ENCODE data around the gene CALCOCO1.
A peak's percentile ranks its signal among the peaks of the same experiment; 100 is the strongest.

Gene CALCOCO1

GRCh38 chr12:53752621-53753020 lies 25.4 kb upstream of the CALCOCO1 start:
- no peak for DNase-seq

GRCh38 chr12:53752192-53752601 lies 24.9 kb upstream of the CALCOCO1 start:
- DNase-seq: no peak

DNA sequence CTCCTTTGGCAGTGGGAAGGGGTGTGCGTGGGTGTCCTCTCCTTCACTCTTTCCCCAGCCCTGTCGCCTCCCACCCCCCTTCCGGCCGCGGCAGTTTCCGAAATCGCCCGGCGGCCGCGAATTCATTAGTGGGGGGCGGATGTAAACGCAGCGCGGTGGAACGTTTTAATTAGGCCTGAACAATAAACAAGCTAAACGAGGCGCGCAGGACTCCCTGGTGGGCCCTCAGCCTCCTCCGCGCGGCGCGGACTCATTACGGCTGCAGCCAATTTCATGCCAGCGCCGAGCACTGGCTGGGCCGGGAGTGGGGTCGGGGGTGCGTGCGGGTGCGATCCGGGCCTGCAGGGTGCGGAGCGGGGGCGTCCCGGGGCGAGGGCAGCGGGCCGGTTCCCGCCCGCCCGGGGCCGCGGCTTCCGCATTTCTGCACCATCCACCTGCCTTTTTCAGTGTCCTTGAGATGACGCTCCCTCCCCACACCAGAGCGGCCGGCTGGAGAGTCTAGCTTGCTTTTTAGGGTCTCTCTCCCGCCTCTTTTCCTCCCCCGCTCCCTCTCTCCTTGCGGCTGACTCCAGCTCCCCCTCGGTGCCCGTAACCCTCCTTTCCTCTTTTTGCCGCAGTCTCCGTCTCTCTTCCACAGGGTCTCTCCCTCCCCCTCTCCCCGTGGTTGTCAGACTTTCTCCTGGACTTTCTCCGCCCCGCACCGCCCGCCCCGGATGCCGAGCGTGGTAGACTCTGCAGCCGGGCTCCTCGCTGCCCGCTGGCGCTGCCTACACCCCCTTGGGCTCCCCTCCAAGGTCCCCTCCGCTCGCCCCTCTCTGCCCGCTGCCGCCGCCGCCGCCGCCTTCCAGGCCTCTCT lies 24.3 kb upstream of the CALCOCO1 start, which contains the start of gene CISTR:
Gene CISTR, minus strand, starts transcription at position 644 of the 856 bp plus-strand sequence.
- peak in 17 of 51 donors; percentile 19 to 59 (median 33) for DNase-seq

DNA sequence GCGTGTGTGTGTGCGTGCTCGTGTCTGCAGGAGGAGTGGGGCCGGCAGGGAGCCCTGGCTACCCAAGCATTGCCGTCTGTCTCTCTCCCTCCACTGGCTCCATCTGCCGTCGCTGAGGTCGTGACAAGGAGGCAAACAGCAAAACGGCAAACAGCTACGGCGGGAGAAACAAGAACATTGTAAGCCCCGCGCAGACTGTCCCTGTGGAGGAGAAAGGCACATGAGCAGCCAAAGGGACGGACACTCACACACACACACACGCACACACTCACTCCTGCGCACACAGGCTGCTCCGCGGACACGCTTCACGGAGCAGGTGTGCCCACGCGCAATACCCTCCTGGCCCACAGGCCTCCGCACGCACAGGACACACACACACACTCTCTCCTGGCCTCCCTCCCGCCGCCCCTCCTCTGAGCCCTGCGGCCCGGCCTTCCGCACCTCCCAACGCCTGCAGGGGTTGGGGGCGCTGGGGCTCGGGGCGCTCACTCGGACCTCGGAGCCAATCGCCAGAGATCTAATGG lies 23.6 kb upstream of the CALCOCO1 start:
- DNase-seq: peak in 18 of 51 donors; percentile 10 to 57 (median 36)

GRCh38 chr12:53749986-53750811 lies 22.9 kb upstream of the CALCOCO1 start:
- no peak for DNase-seq

DNA sequence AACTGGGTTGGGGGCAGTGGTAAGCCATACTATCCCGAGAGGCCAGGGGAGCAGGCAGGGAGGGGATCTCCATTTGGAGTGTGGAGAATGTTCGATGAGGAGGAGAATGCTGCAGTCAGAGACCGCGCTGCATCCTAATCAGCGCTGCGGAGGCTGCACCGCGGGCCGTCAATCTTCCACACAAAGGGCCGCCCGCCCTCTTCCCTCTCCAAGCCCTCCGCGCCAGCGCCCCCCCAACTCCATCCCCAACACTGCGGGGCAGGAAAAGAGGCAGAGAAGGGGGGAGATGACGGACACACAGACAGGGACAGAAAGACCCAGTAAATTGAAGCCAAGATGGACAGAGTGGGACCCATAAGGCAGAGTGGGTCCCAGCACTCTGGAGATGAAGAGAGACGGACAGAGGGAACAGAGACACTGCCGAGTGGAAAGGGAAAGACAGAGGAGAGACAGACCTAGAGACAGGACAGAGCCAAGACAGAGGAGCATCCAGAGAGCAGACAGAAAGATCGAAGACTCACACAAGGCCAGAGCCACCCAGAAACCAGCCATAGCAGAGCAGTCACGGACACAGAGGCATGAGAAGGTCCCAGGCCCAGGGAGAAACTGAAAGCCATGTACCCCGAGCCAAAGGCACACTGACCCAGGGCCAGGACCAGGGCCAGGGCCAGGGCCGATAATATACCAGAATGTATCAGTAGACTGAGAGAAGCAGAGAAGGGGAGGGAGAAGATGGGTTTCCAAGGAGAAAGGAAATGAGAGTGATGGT lies 21.0 kb upstream of the CALCOCO1 start:
- DNase-seq: peak in 10 of 51 donors; percentile 11 to 44 (median 19)

DNA sequence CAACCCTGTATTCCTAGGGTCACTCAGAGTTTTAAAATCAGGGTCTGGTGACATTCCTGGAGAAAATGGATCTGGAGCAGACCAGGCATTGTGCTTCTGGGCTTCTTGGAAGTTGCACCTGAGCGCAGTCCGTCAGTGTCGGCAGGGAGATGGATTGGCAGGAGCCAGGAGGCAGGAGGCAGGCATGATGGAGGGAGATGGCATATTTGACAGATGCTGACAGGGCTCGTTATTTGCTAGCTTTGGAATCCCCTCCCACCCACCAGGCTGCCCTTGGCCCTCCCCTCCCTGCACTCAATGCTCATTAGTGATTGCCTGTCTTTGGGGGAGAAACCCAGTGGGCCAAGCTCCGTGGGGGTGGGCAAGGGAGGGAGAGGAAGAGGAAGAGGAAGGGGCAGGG lies 19.8 kb upstream of the CALCOCO1 start:
- no peak for DNase-seq

GRCh38 chr12:53746592-53747092 lies 19.4 kb upstream of the CALCOCO1 start:
- peak; percentile 29 to 94 (median 81) for DNase-seq

DNA sequence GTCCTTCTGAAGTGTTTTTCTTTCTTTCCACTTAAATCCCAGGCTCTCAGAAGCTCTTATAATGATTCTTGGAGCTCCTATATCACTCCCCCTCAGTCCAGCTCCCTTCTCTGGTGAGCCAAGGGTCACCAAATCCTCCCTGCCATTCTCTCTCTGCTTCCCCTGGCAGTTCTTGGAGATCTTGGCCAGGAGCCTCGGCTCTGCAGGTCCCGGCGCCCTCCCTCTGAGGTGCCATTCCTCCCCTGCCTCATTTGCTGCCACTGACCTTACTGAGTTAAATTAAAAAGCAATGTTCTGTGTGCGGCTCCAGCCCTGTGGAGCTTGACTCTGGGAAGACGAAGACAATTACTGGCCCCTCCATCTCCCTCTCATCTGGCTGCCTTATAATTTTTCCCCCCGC lies 17.5 kb upstream of the CALCOCO1 start:
- DNase-seq: no peak

DNA sequence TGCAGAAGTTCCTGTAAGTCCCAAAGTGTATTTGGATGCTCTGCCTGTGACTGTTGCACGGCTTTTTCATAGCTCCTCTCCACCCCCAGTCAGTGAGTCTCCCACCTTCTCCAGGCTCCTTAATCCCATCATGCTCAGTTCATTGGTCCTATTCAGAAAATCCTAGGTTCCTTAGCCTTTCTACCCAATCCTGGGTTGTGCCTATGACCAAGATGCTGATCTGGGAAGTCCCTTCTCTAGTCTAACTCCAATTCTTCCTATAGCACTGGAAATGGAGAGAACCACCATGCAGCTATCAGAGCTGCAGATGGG lies 16.8 kb upstream of the CALCOCO1 start:
- DNase-seq: no peak

- peak in 38 of 51 donors; percentile 6 to 80 (median 28) for DNase-seq
These were observed 16.2 kb upstream of the CALCOCO1 start for GRCh38 chr12:53743266-53744129.

- no peak for DNase-seq
These were observed 12.9 kb upstream of the CALCOCO1 start for GRCh38 chr12:53740130-53740491.

GRCh38 chr12:53739214-53740129 lies 12.2 kb upstream of the CALCOCO1 start:
- no peak for DNase-seq

GRCh38 chr12:53738406-53739213 lies 11.4 kb upstream of the CALCOCO1 start:
- DNase-seq: peak in 1 of 51 donors; percentile 15

DNA sequence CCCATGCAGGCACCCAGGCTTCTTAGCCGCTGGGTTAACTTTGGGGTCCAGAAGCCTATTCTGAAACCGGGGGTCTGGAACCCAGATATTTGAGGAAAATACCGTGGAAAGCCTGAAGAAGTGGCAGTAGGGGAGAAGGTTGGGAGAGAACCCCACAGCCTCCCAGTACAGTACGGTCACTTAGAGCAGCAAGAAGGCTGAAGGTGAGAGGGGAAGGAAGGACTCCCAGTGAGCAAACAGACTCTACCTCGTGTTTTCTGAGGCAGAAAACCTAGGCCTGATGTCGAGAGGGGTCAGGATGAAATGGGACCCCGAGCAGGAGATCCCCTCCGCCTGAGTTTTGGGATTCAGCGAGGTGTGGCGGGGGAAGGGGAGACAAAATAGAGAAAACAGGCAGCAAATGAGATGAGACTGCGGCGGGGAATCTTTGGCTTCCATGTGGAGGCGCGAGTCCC lies 10.7 kb upstream of the CALCOCO1 start:
- no peak for DNase-seq

- no peak for DNase-seq
These were observed 10.0 kb upstream of the CALCOCO1 start for GRCh38 chr12:53737093-53737808.

GRCh38 chr12:53736592-53736991 lies 9.3 kb upstream of the CALCOCO1 start:
- peak in 1 of 51 donors; percentile 7 for DNase-seq
